Testis (tissue), 5 donors: ENCODE data around the gene SLC35B3. TPM values are rescaled to one million over a fixed set of nuclear protein-coding genes. Genes with fewer than 3 reads are reported as not detected.

Source experiments
- DNase-seq: peaks from one replicate; pipeline ENCODE4 v3.0.0-alpha.2; 2019
- H3K27ac ChIP-seq, 2 donors: fragments of 200-600 bp; sonication (generic); one replicate each; pipeline ENCODE4 v1.5.1; 2019
- H3K27me3 ChIP-seq: fragments of 200-600 bp; sonication (generic); one replicate; pipeline ENCODE4 v1.5.1; 2019
- H3K36me3 ChIP-seq: fragments of 200-600 bp; sonication (generic); one replicate; pipeline ENCODE4 v1.5.1; 2017; ENCODE audit warnings: low read depth; ENCODE audit errors: missing control alignments
- H3K4me1 ChIP-seq: fragments of 200-600 bp; sonication (generic); one replicate; pipeline ENCODE4 v1.5.1; 2019
- H3K4me3 ChIP-seq, 2 donors: fragments of 200-600 bp; sonication (generic); one replicate each; pipeline ENCODE4 v1.5.1; 2017 to 2019
- H3K9me3 ChIP-seq: fragments of 200-600 bp; sonication (generic); one replicate; pipeline ENCODE4 v1.5.1; 2017
- POLR2A ChIP-seq: fragments of 450-650 bp; IDR thresholded peaks from one replicate; pipeline ENCODE4 v1.6.1; 2017; ENCODE audit warnings: antibody characterized with exemption, mild to moderate bottlenecking, moderate library complexity
- WGBS, 2 donors: methylation state at CpG; one replicate each; pipeline ENCODE4 v1.1.5; 2018; 5-methylcytosine and 5-hydroxymethylcytosine counted together
- intact Hi-C: fragments of 100-400 bp; cut with DNase I; formaldehyde crosslinking; loops from one replicate; pipeline ENCODE4 v1.15.1; 2023; ENCODE audit warnings: low total_unique reads
- long read RNA-seq, 2 donors: transcript quantifications; one replicate each; lab custom pipeline, GENCODE V29; 2026
- polyA plus RNA-seq: library from polyadenylated mRNA; stranded (reverse); fragments of 350-450 nt; fragmentation: Illumina TruSeq; extraction: RNeasy Lipid Tissue Mini Kit (QIAGEN cat#74804); gene quantifications from one replicate; pipeline ENCODE4 v1.2.3, GENCODE V29; 2014; ENCODE audit warnings: low read depth, low replicate concordance; ENCODE audit not compliant: insufficient read depth
- total RNA-seq, 2 donors: library from RNA; depleted of rRNA; stranded (reverse); fragments of >200 nt; gene quantifications; one replicate each; pipeline ENCODE4 v1.2.3, GENCODE V29; 2016
- TF ChIP-seq, protein P1 (sequence below), 3 experiments: fragments of 450-650 bp in 2 of 3; fragments of 200-600 bp in 1 of 3; sonication (generic) in 1 of 3; IDR thresholded peaks; one replicate each; pipeline ENCODE4 v1.5.1; 2016 to 2019; ENCODE audit warnings: antibody characterized with exemption in 3 of 3, mild to moderate bottlenecking in 2 of 3, moderate library complexity in 1 of 3

Gene SLC35B3
- 10 to 100 TPM in 1 of 2 donors, 1 to 10 TPM in 1; 9.8 to 11.6 TPM for total RNA-seq
- 15.1 TPM for polyA plus RNA-seq
- long read RNA-seq, donor 1, partial matches to known transcripts: 0 of 1 reads
- long read RNA-seq, donor 1, other reads (novel, unspliced or antisense): 0 of 1 reads
- long read RNA-seq, donor 2, partial matches to known transcripts: 0 of 1 reads
- long read RNA-seq, donor 2, other reads (novel, unspliced or antisense): 0 of 1 reads

DNA sequence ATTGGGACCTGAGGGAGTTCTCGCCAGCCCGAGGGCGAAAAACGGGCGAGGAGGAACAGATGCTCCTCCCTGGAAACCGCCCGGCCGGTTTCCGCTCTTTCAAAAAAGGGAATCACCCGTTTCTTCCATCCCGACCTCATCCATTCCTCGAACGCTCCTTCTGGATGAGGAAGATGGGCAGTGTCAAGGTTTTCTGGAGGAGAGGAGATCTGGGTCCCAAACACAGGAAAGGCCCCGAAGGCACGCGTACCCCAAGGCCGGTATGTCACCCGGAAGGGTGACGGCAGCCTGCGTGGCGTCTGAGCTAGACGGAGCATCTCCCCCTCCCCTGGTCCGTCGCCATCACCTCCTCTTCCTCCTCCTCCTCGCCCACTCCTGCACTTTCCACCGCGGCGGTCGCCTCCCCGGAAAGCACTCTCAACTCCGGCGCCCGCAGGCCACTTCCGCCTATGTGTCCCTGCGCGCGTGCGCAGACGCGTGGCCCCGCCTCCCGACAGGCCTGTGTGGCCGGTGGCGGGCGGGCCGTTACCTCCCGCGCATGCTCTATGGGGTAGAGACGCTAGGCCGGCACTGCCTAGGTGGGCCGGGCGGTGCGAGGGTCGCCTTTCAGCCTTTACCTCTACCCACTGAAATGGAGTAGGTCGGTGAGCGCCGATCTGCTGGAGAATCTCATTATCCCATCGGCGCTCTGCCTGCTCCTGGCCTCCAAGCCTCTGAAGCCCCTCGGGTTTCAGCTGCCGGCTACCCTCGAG lies at the start of gene SLC35B3:
Gene SLC35B3 (minus strand): TSS at position 453 of the 752 bp plus-strand sequence.
- 0 to 1% methylated on average over 46 to 62 of the region's 62 CpGs for WGBS, 2 donors
- intact Hi-C loops: no loop called here
- Histone ChIP-seq H3K4me1 (peaks cover 9% of the 10 kb centered on the region), H3K4me3 (peak within 1 kb of the TSS; percentile 93), H3K27me3 (no peaks in the 10 kb centered on the region), H3K36me3 (no peaks in the 10 kb centered on the region), H3K9me3 (no peaks in the 10 kb centered on the region), H3K27ac (peak within 1 kb of the TSS; percentile 79 to 83)
- DNase-seq: peak; percentile 97
- TF ChIP-seq, protein P1, sequence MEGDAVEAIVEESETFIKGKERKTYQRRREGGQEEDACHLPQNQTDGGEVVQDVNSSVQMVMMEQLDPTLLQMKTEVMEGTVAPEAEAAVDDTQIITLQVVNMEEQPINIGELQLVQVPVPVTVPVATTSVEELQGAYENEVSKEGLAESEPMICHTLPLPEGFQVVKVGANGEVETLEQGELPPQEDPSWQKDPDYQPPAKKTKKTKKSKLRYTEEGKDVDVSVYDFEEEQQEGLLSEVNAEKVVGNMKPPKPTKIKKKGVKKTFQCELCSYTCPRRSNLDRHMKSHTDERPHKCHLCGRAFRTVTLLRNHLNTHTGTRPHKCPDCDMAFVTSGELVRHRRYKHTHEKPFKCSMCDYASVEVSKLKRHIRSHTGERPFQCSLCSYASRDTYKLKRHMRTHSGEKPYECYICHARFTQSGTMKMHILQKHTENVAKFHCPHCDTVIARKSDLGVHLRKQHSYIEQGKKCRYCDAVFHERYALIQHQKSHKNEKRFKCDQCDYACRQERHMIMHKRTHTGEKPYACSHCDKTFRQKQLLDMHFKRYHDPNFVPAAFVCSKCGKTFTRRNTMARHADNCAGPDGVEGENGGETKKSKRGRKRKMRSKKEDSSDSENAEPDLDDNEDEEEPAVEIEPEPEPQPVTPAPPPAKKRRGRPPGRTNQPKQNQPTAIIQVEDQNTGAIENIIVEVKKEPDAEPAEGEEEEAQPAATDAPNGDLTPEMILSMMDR (IDR thresholded peaks at IDR 0.05): no peak
- TF ChIP-seq POLR2A: peak; percentile 42

DNA sequence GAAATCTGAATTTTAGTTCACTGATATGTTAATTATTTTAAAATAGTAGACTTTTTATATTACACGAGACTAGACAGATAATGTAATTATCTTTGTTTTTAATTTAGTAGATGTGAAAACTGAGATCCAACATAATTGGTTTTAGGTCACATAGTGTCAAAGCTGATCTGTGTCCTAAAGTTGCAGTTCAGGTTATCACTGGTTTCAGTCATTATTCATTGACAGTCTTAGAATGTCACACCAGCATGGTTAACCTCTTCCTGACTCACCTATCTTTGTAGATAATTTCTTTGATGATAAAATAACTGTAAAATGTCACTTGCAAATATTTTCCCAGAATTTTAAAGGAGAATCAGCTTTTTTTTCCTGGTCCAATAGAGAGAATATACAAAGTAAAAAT lies 48.3 kb upstream of the SLC35B3 start:
- H3K4me3 ChIP-seq: no peak overlapping the region
- WGBS, 2 donors: 50 to 63% methylated on average over 1 of the region's 1 CpG
- H3K27ac ChIP-seq: no peak overlapping the region
- DNase-seq: no peak
- TF ChIP-seq, protein P1 (IDR thresholded peaks at IDR 0.05): no peak
- no peak for TF ChIP-seq POLR2A
- H3K27me3 ChIP-seq: no peaks in the 10 kb centered on the region
- no peaks in the 10 kb centered on the region for H3K9me3 ChIP-seq
- intact Hi-C loops: no loop called here
- no peaks in the 10 kb centered on the region for H3K36me3 ChIP-seq
- no peaks in the 10 kb centered on the region for H3K4me1 ChIP-seq

DNA sequence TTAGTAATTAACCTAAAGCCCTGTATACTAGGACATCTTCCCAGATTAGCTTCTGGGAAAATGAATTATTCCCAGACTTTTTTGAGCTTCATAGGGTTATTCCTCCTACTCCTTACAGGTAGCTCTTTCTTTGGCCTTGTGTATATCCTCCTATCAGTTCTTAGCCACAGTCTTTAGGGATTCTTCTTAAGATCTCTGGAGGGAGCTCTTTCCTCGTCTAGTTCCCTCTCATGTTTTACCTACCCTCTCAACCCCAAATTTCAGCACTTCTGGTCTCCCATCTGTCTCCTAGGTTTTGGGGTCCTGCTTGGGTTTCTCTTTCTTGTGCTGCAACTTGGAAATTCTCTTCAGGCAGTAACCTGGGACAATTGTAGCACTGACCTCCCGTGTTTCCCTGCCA lies 46.4 kb upstream of the SLC35B3 start:
- TF ChIP-seq, protein P1 (IDR thresholded peaks at IDR 0.05): no peak
- TF ChIP-seq POLR2A: no peak
- intact Hi-C loops: no loop called here

DNA sequence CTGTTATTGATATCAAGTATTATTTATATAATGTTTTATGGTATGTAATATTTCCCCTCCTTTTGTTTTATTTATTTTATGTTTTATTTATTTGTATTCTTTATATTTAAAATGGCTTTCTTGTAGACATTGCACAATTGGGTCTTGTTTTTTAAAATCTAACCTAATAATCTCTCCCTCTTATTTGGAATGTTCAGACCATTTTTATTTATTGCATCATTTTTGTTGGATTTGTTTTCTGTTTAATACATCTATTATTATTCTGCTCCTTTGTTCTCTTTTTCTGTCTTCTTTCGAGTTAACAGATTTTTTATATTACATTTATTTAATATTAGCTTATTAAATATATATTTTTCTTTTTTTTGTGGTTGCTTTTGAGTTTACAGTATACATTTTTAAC lies 43.1 kb upstream of the SLC35B3 start:
- TF ChIP-seq, protein P1 (IDR thresholded peaks at IDR 0.05): no peak
- TF ChIP-seq POLR2A: no peak
- Histone ChIP-seq H3K9me3 (no peaks in the 10 kb centered on the region), H3K27me3 (no peaks in the 10 kb centered on the region), H3K27ac (no peak overlapping the region), H3K4me3 (no peak overlapping the region), H3K36me3 (no peaks in the 10 kb centered on the region), H3K4me1 (no peaks in the 10 kb centered on the region)
- DNase-seq: no peak
- intact Hi-C loops: no loop called here
- WGBS, 2 donors: 79 to 81% methylated on average over 1 of the region's 1 CpG

More for the DNA sequence above, 46.4 kb upstream of the SLC35B3 start:
- no peaks in the 10 kb centered on the region for H3K27me3 ChIP-seq
- no peaks in the 10 kb centered on the region for H3K9me3 ChIP-seq
- whole genome bisulfite sequencing, 2 donors: 42 to 48% methylated on average over 2 of the region's 2 CpGs
- DNase-seq: no peak
- no peak overlapping the region for H3K27ac ChIP-seq
- no peaks in the 10 kb centered on the region for H3K4me1 ChIP-seq
- H3K36me3 ChIP-seq: no peaks in the 10 kb centered on the region
- H3K4me3 ChIP-seq: no peak overlapping the region
